OCI-LY1 (cell line): Measurements from ENCODE around the gene SLC13A2.

Experiments
- H2AFZ ChIP-seq: fragments of 200-600 bp; sonication (generic), shearing (Covaris generic); 2 replicates; pipeline ENCODE4 v1.6.0; 2014; ENCODE audit warnings: antibody characterized with exemption, mild to moderate bottlenecking, low read length
- H3F3A ChIP-seq: fragments of 200-600 bp; sonication (generic), shearing (Covaris generic); 2 replicates; pipeline ENCODE4 v1.6.0; 2014; ENCODE audit warnings: mild to moderate bottlenecking, antibody characterized with exemption, low read length, moderate library complexity; ENCODE audit not compliant: insufficient read depth
- H3K27ac ChIP-seq: fragments of 200-600 bp; sonication (generic); 2 replicates; pipeline ENCODE4 v1.5.1; 2014; ENCODE audit warnings: low read length, mixed run types, mild to moderate bottlenecking, low read depth; ENCODE audit not compliant: poor library complexity, severe bottlenecking
- H3K27me3 ChIP-seq: fragments of 200-600 bp; sonication (generic); 2 replicates; pipeline ENCODE4 v1.6.0; 2014; ENCODE audit warnings: antibody characterized with exemption, mild to moderate bottlenecking, low read length, moderate library complexity; ENCODE audit not compliant: insufficient read depth
- H3K36me3 ChIP-seq: fragments of 200-600 bp; sonication (generic); 2 replicates; pipeline ENCODE4 v1.6.1; 2014; ENCODE audit warnings: mild to moderate bottlenecking, antibody characterized with exemption, low read length, moderate library complexity, mixed read lengths; ENCODE audit not compliant: insufficient read depth
- H3K4me1 ChIP-seq: fragments of 200-600 bp; sonication (generic); 2 replicates; pipeline ENCODE4 v1.5.1; 2014; ENCODE audit warnings: mild to moderate bottlenecking, low read length, moderate library complexity; ENCODE audit not compliant: insufficient read depth, severe bottlenecking
- H3K4me2 ChIP-seq: fragments of 200-600 bp; sonication (generic), shearing (Covaris generic); 2 replicates; pipeline ENCODE4 v1.6.1; 2014; ENCODE audit warnings: low read length
- H3K4me3 ChIP-seq: fragments of 200-600 bp; sonication (generic); 2 replicates; pipeline ENCODE4 v1.5.1; 2014; ENCODE audit warnings: low read length, low read depth, mild to moderate bottlenecking, mixed read lengths; ENCODE audit not compliant: poor library complexity, severe bottlenecking
- H3K79me2 ChIP-seq: fragments of 200-600 bp; shearing (Covaris generic); 2 replicates; pipeline ENCODE4 v1.6.1; 2016; ENCODE audit warnings: mixed run types, low read length, mixed read lengths; ENCODE audit not compliant: insufficient read depth
- H3K9ac ChIP-seq: fragments of 200-600 bp; sonication (generic), shearing (Covaris generic); 2 replicates; pipeline ENCODE4 v1.6.1; 2014; ENCODE audit warnings: mild to moderate bottlenecking, low read length, mixed read lengths
- H3K9me2 ChIP-seq: fragments of 200-600 bp; sonication (generic), shearing (Covaris generic); 2 replicates; pipeline ENCODE4 v1.6.1; 2014; ENCODE audit warnings: low read depth, mild to moderate bottlenecking, low read length, mixed read lengths
- H3K9me3 ChIP-seq: fragments of 200-600 bp; shearing (Covaris generic); 2 replicates; pipeline ENCODE4 v1.6.1; 2014; ENCODE audit warnings: low read length, mixed read lengths
- H4K20me1 ChIP-seq: fragments of 200-600 bp; sonication (generic), shearing (Covaris generic); 2 replicates; pipeline ENCODE4 v1.6.0; 2016; ENCODE audit warnings: mild to moderate bottlenecking, low read length; ENCODE audit not compliant: insufficient read depth
- EZH2 ChIP-seq: fragments of 200-600 bp; sonication (generic), shearing (Covaris generic); IDR thresholded peaks from 2 replicates; pipeline ENCODE4 v1.8.0; 2017; ENCODE audit warnings: borderline replicate concordance, mixed run types, mild to moderate bottlenecking, antibody characterized with exemption, low read length, moderate library complexity, mixed read lengths
- TF ChIP-seq, protein P1 (sequence below): fragments of 200-600 bp; sonication (generic), shearing (Covaris generic); IDR thresholded peaks from 2 replicates; pipeline ENCODE4 v1.5.1; 2017; ENCODE audit warnings: mild to moderate bottlenecking, antibody characterized with exemption, low read length, moderate library complexity, mixed read lengths

Gene SLC13A2

DNA sequence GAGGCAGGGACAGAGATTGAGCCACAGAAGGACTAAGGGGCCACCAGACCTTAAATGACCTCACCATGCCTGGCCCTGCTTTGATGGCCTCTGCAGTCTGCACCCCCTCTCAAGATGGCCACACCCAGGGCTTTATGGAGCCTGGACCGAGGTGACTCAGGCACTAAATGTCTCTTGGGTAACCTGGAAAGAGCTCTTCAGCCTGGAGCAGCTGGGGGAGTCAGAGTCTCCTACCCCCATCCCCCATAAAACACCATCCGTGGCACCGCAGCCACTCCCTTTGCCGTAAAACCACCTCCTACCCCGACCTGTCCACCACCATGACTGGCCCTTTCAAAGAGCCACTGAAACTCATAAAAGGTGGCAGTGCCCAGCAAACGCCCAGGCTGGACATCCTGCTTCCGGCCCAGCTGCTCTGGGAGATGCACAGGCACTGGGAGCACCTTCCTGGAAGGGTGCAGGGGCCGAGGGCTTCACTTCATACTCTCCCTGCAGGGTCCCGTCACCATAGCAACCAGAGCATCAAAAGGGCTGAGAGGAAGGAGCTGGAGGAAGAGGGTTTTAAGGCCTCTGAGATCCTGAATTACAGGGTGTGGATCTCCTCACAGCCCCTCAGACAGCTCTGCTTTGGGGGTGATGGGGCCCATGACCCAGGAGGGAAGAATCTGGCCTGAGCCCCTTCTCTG lies 55.0 kb downstream of the SLC13A2 start:
- Histone ChIP-seq H3K9ac (no peak overlapping the region), H3K27me3 (peaks cover 6% of the 10 kb centered on the region; the same call in 1 of the 2 replicates), H3K4me3 (no peak overlapping the region), H3K4me2 (no peak overlapping the region), H3K79me2 (no peaks in the 10 kb centered on the region), H3K27ac (no peak overlapping the region), H3K4me1 (no peaks in the 10 kb centered on the region), H3F3A (no peaks in the 10 kb centered on the region), H4K20me1 (no peaks in the 10 kb centered on the region), H3K9me3 (no peaks in the 10 kb centered on the region), H3K36me3 (no peaks in the 10 kb centered on the region), H3K9me2 (no peaks in the 10 kb centered on the region), H2AFZ (no peak overlapping the region)
- TF ChIP-seq, protein P1, sequence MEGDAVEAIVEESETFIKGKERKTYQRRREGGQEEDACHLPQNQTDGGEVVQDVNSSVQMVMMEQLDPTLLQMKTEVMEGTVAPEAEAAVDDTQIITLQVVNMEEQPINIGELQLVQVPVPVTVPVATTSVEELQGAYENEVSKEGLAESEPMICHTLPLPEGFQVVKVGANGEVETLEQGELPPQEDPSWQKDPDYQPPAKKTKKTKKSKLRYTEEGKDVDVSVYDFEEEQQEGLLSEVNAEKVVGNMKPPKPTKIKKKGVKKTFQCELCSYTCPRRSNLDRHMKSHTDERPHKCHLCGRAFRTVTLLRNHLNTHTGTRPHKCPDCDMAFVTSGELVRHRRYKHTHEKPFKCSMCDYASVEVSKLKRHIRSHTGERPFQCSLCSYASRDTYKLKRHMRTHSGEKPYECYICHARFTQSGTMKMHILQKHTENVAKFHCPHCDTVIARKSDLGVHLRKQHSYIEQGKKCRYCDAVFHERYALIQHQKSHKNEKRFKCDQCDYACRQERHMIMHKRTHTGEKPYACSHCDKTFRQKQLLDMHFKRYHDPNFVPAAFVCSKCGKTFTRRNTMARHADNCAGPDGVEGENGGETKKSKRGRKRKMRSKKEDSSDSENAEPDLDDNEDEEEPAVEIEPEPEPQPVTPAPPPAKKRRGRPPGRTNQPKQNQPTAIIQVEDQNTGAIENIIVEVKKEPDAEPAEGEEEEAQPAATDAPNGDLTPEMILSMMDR = no peak
- no peak for TF ChIP-seq EZH2

DNA sequence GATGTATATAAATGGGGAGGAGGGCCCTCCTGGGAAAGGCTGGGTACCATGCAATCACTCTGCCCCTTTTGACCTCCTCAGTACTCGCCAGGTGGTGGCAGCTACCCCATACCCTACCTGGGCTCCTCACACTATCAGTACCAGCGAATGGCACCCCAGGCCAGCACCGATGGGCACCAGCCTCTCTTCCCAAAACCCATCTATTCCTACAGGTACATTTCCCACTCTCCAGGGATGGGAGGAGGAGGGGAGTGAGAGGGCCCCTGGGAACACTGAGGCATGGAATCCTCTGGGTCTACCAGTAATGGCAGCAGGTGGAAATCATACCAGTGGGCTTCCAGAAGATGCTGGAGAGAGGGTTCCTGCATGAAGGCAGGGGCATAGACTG lies 55.6 kb downstream of the SLC13A2 start:
- Histone ChIP-seq H3K4me2 (no peak overlapping the region), H3K36me3 (no peaks in the 10 kb centered on the region), H3K4me1 (no peaks in the 10 kb centered on the region), H4K20me1 (no peaks in the 10 kb centered on the region), H3K27me3 (peaks cover 6% of the 10 kb centered on the region; the same call in 1 of the 2 replicates), H3K9ac (no peak overlapping the region), H2AFZ (no peak overlapping the region), H3K9me3 (no peaks in the 10 kb centered on the region), H3K79me2 (no peaks in the 10 kb centered on the region), H3F3A (no peaks in the 10 kb centered on the region), H3K27ac (no peak overlapping the region), H3K4me3 (no peak overlapping the region), H3K9me2 (no peaks in the 10 kb centered on the region)
- TF ChIP-seq EZH2 = no peak

DNA sequence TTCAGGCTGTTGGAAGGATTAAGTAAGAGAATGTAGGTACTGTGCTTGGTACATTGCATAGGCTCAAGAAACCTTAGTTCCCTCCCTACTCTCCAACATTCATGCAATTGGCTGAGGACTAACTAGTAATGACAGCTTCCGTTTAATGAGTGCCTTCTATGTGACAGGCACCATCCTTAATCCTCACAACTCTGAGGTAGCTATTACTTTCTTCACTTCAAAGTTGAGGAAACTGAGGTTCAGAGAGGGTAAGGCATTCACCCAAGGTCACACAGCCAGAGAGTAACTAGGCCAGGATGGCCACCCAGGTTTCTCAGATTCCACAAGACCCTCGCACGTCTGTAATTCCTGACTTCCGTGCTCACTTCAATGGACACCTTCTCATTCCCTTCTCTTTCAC lies 56.8 kb downstream of the SLC13A2 start:
- peaks cover 6% of the 10 kb centered on the region; the same call in 1 of the 2 replicates for H3K27me3 ChIP-seq
- no peaks in the 10 kb centered on the region for H4K20me1 ChIP-seq
- H3K4me1 ChIP-seq = no peaks in the 10 kb centered on the region
- no peaks in the 10 kb centered on the region for H3K9me3 ChIP-seq
- H3K36me3 ChIP-seq = no peaks in the 10 kb centered on the region
- H3K79me2 ChIP-seq = no peaks in the 10 kb centered on the region
- H3K27ac ChIP-seq = no peak overlapping the region
- H3K9ac ChIP-seq = no peak overlapping the region
- no peaks in the 10 kb centered on the region for H3K9me2 ChIP-seq
- TF ChIP-seq EZH2 = no peak
- TF ChIP-seq, protein P1 = no peak
- H3K4me2 ChIP-seq = no peak overlapping the region
- H2AFZ ChIP-seq = no peak overlapping the region
- H3K4me3 ChIP-seq = no peak overlapping the region
- H3F3A ChIP-seq = no peaks in the 10 kb centered on the region

DNA sequence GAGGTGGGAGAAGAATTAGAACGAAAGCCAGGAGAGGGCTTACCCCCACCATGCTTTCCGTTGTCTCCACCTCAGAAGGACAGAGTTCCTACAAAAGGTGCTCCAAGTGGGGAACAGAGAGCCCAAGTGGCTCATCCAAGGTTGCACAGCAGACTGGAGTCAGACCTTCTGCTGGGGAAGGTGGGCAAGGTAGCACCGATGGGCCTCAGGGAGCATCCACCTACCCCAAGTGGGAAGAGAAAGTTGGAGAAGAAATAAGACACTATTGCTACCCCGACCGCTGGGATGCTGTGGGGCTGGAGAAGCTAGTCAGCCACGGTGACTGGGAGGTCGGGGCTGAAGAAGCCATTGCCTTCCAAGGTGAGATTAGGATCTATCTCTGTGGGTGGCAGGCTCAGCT lies 57.5 kb downstream of the SLC13A2 start:
- no peak overlapping the region for H3K4me2 ChIP-seq
- H3K27me3 ChIP-seq = peaks cover 6% of the 10 kb centered on the region; the same call in 1 of the 2 replicates
- no peaks in the 10 kb centered on the region for H3F3A ChIP-seq
- no peak overlapping the region for H2AFZ ChIP-seq
- TF ChIP-seq, protein P1 = no peak
- TF ChIP-seq EZH2 = no peak
- H3K9me2 ChIP-seq = no peaks in the 10 kb centered on the region
- H3K27ac ChIP-seq = no peak overlapping the region
- no peak overlapping the region for H3K4me3 ChIP-seq
- no peaks in the 10 kb centered on the region for H4K20me1 ChIP-seq
- no peak overlapping the region for H3K9ac ChIP-seq
- no peaks in the 10 kb centered on the region for H3K4me1 ChIP-seq
- H3K79me2 ChIP-seq = no peaks in the 10 kb centered on the region
- no peaks in the 10 kb centered on the region for H3K36me3 ChIP-seq
- H3K9me3 ChIP-seq = no peaks in the 10 kb centered on the region
